ENCODE results near the gene CNTROB.

The CNTROB gene

GRCh38 chr17:7959503-7960253 is 27.7 kb downstream of the CNTROB start:
- H3K27ac ChIP-seq: no peak overlapping the region
- no peak for DNase-seq

GRCh38 chr17:7961421-7961820 is 29.4 kb downstream of the CNTROB start:
- TF ChIP-seq, protein P1, sequence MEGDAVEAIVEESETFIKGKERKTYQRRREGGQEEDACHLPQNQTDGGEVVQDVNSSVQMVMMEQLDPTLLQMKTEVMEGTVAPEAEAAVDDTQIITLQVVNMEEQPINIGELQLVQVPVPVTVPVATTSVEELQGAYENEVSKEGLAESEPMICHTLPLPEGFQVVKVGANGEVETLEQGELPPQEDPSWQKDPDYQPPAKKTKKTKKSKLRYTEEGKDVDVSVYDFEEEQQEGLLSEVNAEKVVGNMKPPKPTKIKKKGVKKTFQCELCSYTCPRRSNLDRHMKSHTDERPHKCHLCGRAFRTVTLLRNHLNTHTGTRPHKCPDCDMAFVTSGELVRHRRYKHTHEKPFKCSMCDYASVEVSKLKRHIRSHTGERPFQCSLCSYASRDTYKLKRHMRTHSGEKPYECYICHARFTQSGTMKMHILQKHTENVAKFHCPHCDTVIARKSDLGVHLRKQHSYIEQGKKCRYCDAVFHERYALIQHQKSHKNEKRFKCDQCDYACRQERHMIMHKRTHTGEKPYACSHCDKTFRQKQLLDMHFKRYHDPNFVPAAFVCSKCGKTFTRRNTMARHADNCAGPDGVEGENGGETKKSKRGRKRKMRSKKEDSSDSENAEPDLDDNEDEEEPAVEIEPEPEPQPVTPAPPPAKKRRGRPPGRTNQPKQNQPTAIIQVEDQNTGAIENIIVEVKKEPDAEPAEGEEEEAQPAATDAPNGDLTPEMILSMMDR (IDR thresholded peaks at IDR 0.05; ENCODE audit: low read depth, low read length): no peak
- no peak for DNase-seq
- H3K27ac ChIP-seq: no peak overlapping the region

More at GRCh38 chr17:7959503-7960253, 27.7 kb downstream of the CNTROB start:
- Histone ChIP-seq H3K9me3 (ENCODE audit: severe bottlenecking) (no peaks in the 10 kb centered on the region), H3K36me3 (no peaks in the 10 kb centered on the region), H3K27me3 (ENCODE audit: insufficient read depth, low read depth, severe bottlenecking) (no peaks in the 10 kb centered on the region), H3K4me3 (ENCODE audit: low read depth, low read length) (no peak overlapping the region)
- TF ChIP-seq, protein P1 (IDR thresholded peaks at IDR 0.05; ENCODE audit: low read depth, low read length): no peak

DNA sequence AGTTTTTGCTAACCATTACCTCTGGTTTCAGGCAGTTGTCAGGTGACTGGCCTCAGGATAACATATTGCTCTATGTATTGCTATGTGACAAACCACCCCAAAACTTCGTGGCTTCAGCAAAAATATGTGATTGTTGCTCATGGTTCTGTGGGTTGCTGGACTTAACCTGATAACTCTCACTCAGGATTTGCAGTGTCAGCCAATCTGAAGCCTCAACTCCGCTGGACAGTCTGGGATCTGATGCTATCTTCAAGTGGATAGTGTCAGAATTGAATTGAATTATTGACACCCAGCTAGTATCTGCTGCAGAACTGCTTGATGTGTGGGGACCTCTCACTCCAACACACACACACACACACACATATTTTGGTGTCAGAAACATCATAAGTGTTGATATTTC is 35.7 kb downstream of the CNTROB start:
- H3K27ac ChIP-seq: no peak overlapping the region
- DNase-seq: no peak
- H3K27me3 ChIP-seq (ENCODE audit: insufficient read depth, low read depth, severe bottlenecking): no peaks in the 10 kb centered on the region
- no peak overlapping the region for H3K4me3 ChIP-seq (ENCODE audit: low read depth, low read length)
- TF ChIP-seq, protein P1 (IDR thresholded peaks at IDR 0.05; ENCODE audit: low read depth, low read length): no peak
- H3K9me3 ChIP-seq (ENCODE audit: severe bottlenecking): no peaks in the 10 kb centered on the region
- H3K36me3 ChIP-seq: no peaks in the 10 kb centered on the region

More at GRCh38 chr17:7961421-7961820, 29.4 kb downstream of the CNTROB start:
- Histone ChIP-seq H3K27me3 (ENCODE audit: insufficient read depth, low read depth, severe bottlenecking) (no peaks in the 10 kb centered on the region), H3K4me3 (ENCODE audit: low read depth, low read length) (no peak overlapping the region), H3K36me3 (no peaks in the 10 kb centered on the region), H3K9me3 (ENCODE audit: severe bottlenecking) (no peaks in the 10 kb centered on the region)

GRCh38 chr17:7969433-7969832 is 37.4 kb downstream of the CNTROB start:
- TF ChIP-seq, protein P1 (IDR thresholded peaks at IDR 0.05; ENCODE audit: low read depth, low read length): no peak
- Histone ChIP-seq H3K36me3 (no peaks in the 10 kb centered on the region), H3K27me3 (ENCODE audit: insufficient read depth, low read depth, severe bottlenecking) (no peaks in the 10 kb centered on the region), H3K9me3 (ENCODE audit: severe bottlenecking) (peaks cover 7% of the 10 kb centered on the region), H3K27ac (no peak overlapping the region), H3K4me3 (ENCODE audit: low read depth, low read length) (no peak overlapping the region)
- DNase-seq: no peak

GRCh38 chr17:7971651-7972050 is 39.6 kb downstream of the CNTROB start:
- H3K4me3 ChIP-seq (ENCODE audit: low read depth, low read length): no peak overlapping the region
- H3K27ac ChIP-seq: no peak overlapping the region
- H3K9me3 ChIP-seq (ENCODE audit: severe bottlenecking): peaks cover 16% of the 10 kb centered on the region
- TF ChIP-seq, protein P1 (IDR thresholded peaks at IDR 0.05; ENCODE audit: low read depth, low read length): no peak
- no peaks in the 10 kb centered on the region for H3K36me3 ChIP-seq
- DNase-seq: no peak
- no peaks in the 10 kb centered on the region for H3K27me3 ChIP-seq (ENCODE audit: insufficient read depth, low read depth, severe bottlenecking)
